Caco-2 (cell line): ENCODE measurements around the gene DCUN1D2. TPM values are rescaled to one million over a fixed set of nuclear protein-coding genes. Genes with fewer than 3 reads are reported as not detected.

Source experiments
- BruUV-seq: library from RNA; stranded (reverse); fragments of 400-500 nt; replicated peaks from 2 replicates; lab custom pipeline; 2021; lab: Mats Ljungman, UMichigan
- CTCF ChIA-PET: fragments of 300-600 bp; sonication (Branson Sonifier 250); formaldehyde crosslinking; loops from one replicate; lab custom pipeline; 2022; ENCODE audit warnings: antibody characterized with exemption; lab: Charles Lee
- POLR2A ChIA-PET: fragments of 300-600 bp; sonication (Branson Sonifier 250); formaldehyde crosslinking; loops from one replicate; lab custom pipeline; 2022; ENCODE audit warnings: antibody characterized with exemption; lab: Charles Lee
- DNase-seq, 2 experiments: peaks; one replicate each; pipeline versions ENCODE4 v3.0.0 to v3.0.0-alpha.2; 2020 to 2022
- H3K27me3 ChIP-seq: replicated peaks from 2 replicates; pipeline ENCODE4 v1.6.0; 2011; ENCODE audit warnings: low read length; ENCODE audit not compliant: control insufficient read depth, insufficient read depth
- H3K36me3 ChIP-seq: 2 replicates; pipeline ENCODE4 v1.5.1; 2011; ENCODE audit warnings: low read length; ENCODE audit not compliant: control insufficient read depth, insufficient read depth
- H3K4me1 ChIP-seq: fragments of 250-450 bp; sonication (Bioruptor Pico); 2 replicates; pipeline ENCODE4 v1.5.1; 2020; ENCODE audit warnings: mild to moderate bottlenecking
- H3K4me3 ChIP-seq: 2 replicates; pipeline ENCODE4 v1.5.1; 2011; ENCODE audit warnings: low read depth, mild to moderate bottlenecking, control low read depth, low read length
- H3K9me3 ChIP-seq: fragments of 250-450 bp; sonication (Bioruptor Pico); 2 replicates; pipeline ENCODE4 v1.5.1; 2020; ENCODE audit warnings: mild to moderate bottlenecking, moderate library complexity
- H3K27ac Mint-ChIP-seq: one replicate; pipeline ENCODE4 v1.8.0; 2022; ENCODE audit warnings: mixed read lengths; ENCODE audit not compliant: unreplicated experiment
- H3K27me3 Mint-ChIP-seq: one replicate; pipeline ENCODE4 v1.8.0; 2022; ENCODE audit warnings: mixed read lengths; ENCODE audit not compliant: insufficient read depth, unreplicated experiment
- H3K36me3 Mint-ChIP-seq: one replicate; pipeline ENCODE4 v1.8.0; 2022; ENCODE audit warnings: mild to moderate bottlenecking, mixed read lengths; ENCODE audit not compliant: insufficient read depth, unreplicated experiment
- H3K4me1 Mint-ChIP-seq: one replicate; pipeline ENCODE4 v1.8.0; 2022; ENCODE audit warnings: low read depth, mixed read lengths; ENCODE audit not compliant: unreplicated experiment
- H3K4me3 Mint-ChIP-seq: one replicate; pipeline ENCODE4 v1.8.0; 2022; ENCODE audit warnings: mild to moderate bottlenecking, moderate library complexity, mixed read lengths; ENCODE audit not compliant: unreplicated experiment
- H3K9me3 Mint-ChIP-seq: one replicate; pipeline ENCODE4 v1.8.0; 2022; ENCODE audit warnings: mixed read lengths; ENCODE audit not compliant: unreplicated experiment
- intact Hi-C: fragments of 100-400 bp; cut with micrococcal nuclease; formaldehyde crosslinking; loops from one replicate; pipeline ENCODE4 v1.10.0; 2022; ENCODE audit not compliant: unreplicated experiment
- total RNA-seq: library from RNA; stranded (reverse); gene quantifications from 2 replicates; pipeline ENCODE4 v1.2.3, GENCODE V29; 2022
- TF ChIP-seq, protein P1 (sequence below), 2 experiments: fragments of 200-600 bp in 1 of 2; IDR thresholded peaks; 1 replicate in 1 of 2; 2 replicates in 1 of 2; pipeline versions ENCODE4 v1.5.1 to v1.8.0; 2011 to 2022; ENCODE audit warnings: antibody characterized with exemption in 1 of 2, control low read depth in 1 of 2, inconsistent platforms in 1 of 2, low read depth in 1 of 2, low read length in 1 of 2, mild to moderate bottlenecking in 1 of 2, moderate library complexity in 1 of 2; ENCODE audit not compliant: insufficient read depth in 1 of 2, severe bottlenecking in 1 of 2, unreplicated experiment in 1 of 2

The DCUN1D2 gene
- total RNA-seq, 1 experiment from 2014 or later: 59.4 TPM

DNA sequence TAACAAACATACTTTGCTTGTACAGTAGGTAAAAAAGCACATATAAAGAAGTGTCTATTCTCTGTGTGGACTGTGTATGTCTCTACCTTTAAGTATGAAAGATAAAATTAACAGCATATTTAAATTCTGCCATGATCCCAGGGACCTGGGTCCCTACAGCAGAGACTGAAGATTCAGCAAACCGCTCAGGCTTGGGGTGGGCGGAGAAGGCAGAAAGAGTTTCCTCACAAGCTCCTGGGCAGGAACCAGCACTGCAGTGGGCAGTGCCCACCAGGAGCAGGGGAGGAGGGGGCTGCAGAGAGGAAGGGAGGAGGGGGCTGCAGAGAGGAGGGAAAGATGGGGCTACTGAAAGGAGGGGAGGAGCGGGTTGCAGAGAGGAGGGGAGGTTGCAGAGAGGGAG, 81.9 kb downstream of the DCUN1D2 start:
- Mint-ChIP-seq H3K36me3 (no peaks in the 10 kb centered on the region), H3K4me1 (peaks cover 11% of the 10 kb centered on the region), H3K27ac (no peak overlapping the region), H3K9me3 (no peaks in the 10 kb centered on the region), H3K27me3 (no peaks in the 10 kb centered on the region), H3K4me3 (no peak overlapping the region)
- TF ChIP-seq, protein P1, sequence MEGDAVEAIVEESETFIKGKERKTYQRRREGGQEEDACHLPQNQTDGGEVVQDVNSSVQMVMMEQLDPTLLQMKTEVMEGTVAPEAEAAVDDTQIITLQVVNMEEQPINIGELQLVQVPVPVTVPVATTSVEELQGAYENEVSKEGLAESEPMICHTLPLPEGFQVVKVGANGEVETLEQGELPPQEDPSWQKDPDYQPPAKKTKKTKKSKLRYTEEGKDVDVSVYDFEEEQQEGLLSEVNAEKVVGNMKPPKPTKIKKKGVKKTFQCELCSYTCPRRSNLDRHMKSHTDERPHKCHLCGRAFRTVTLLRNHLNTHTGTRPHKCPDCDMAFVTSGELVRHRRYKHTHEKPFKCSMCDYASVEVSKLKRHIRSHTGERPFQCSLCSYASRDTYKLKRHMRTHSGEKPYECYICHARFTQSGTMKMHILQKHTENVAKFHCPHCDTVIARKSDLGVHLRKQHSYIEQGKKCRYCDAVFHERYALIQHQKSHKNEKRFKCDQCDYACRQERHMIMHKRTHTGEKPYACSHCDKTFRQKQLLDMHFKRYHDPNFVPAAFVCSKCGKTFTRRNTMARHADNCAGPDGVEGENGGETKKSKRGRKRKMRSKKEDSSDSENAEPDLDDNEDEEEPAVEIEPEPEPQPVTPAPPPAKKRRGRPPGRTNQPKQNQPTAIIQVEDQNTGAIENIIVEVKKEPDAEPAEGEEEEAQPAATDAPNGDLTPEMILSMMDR (IDR thresholded peaks at IDR 0.05; ENCODE audit: insufficient read depth in 1 of 2, low read depth in 1 of 2, low read length in 1 of 2, severe bottlenecking in 1 of 2, unreplicated experiment in 1 of 2): no peak
- ChIA-PET CTCF (no interaction called here), POLR2A (no interaction called here)
- no peaks in the 10 kb centered on the region for H3K9me3 ChIP-seq
- no peak overlapping the region for H3K4me3 ChIP-seq
- H3K4me1 ChIP-seq: peaks cover 11% of the 10 kb centered on the region
- no TSS peak for BruUV-seq
- intact Hi-C loops: no loop called here
- no peaks in the 10 kb centered on the region for H3K36me3 ChIP-seq
- H3K27me3 ChIP-seq: no peaks in the 10 kb centered on the region
- DNase-seq: peak in 1 of 2 experiments; percentile 17

DNA sequence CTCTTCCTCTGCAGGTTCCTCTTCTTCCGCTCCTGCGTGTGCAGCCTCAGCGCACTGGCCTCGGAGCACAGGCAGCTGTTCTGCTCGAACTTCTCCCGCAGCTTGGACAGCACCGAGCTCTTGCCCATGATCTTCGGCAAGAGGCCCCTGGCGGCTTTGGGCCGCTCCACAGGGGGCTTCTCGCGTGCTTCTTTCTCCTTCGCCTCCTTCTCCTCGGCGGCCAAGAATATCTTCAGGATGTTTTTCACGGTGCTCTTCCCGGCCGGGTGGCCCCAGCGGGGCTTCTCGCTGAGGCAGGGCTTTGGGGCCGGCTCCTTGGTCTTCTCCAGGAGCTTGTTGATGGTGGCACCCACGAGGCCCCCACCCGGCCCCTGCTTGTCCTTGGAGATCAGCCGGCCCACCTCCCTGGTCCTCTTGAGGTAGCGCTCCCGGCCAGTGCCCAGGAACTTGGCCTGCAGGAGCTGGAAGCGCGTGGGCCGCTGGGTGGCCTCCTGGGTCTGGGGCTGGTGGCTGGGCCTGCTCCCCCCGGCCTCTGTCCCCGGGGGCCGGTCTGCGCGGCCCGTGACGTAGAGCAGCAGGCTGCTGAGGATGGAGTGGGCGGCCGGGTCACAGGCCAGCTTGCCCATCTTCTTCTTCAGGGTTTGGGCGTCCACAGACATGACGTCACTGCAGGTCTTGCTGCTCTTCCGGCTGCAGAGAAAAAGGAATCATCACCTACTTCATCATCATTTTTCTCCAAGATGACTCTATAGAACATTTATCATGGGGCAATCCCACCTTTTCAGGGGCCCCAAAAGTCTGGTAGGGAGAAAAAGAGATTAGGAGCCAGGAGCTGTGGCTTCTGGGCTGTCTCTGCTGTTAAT, 82.7 kb downstream of the DCUN1D2 start:
- Mint-ChIP-seq H3K9me3 (no peaks in the 10 kb centered on the region), H3K36me3 (no peaks in the 10 kb centered on the region), H3K4me3 (no peak overlapping the region), H3K4me1 (peaks cover 11% of the 10 kb centered on the region), H3K27me3 (no peaks in the 10 kb centered on the region), H3K27ac (no peak overlapping the region)
- Histone ChIP-seq H3K4me1 (peaks cover 11% of the 10 kb centered on the region), H3K36me3 (no peaks in the 10 kb centered on the region), H3K4me3 (no peak overlapping the region), H3K27me3 (no peaks in the 10 kb centered on the region), H3K9me3 (no peaks in the 10 kb centered on the region)
- BruUV-seq: no TSS peak
- DNase-seq: peak in 1 of 2 experiments; percentile 28
- intact Hi-C loops: no loop called here
- TF ChIP-seq, protein P1 (IDR thresholded peaks at IDR 0.05; ENCODE audit: insufficient read depth in 1 of 2, low read depth in 1 of 2, low read length in 1 of 2, severe bottlenecking in 1 of 2, unreplicated experiment in 1 of 2): no peak
- ChIA-PET CTCF (no interaction called here), POLR2A (no interaction called here)

DNA sequence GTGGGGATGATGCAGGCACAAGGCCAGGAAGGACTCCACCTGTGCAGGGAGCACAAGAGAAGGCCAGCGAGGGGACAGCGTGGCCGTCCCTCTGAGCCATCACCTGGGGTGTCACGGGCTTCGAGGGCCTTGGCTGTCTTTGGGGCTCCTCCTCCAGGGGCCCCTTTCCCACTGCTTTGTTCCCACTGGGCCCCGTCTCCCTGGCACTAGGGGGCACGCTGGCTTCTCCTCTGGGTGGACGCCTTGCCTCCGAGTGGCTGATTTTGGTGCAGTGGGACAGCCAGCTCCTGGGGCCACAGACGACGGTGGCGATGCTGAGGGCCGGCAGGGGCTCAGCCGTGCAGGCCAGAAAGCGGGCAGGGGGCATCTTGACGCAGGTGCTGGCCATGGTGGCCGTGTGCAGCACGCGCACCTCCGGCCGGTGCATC, 83.4 kb downstream of the DCUN1D2 start:
- Histone ChIP-seq H3K36me3 (no peaks in the 10 kb centered on the region), H3K4me3 (no peak overlapping the region), H3K9me3 (no peaks in the 10 kb centered on the region), H3K27me3 (no peaks in the 10 kb centered on the region), H3K4me1 (peaks cover 11% of the 10 kb centered on the region)
- Mint-ChIP-seq H3K4me3 (no peak overlapping the region), H3K9me3 (no peaks in the 10 kb centered on the region), H3K4me1 (peaks cover 11% of the 10 kb centered on the region), H3K27me3 (no peaks in the 10 kb centered on the region), H3K36me3 (no peaks in the 10 kb centered on the region), H3K27ac (no peak overlapping the region)
- ChIA-PET POLR2A (no interaction called here), CTCF (no interaction called here)
- no TSS peak for BruUV-seq
- peak in 1 of 2 experiments; percentile 26 for DNase-seq
- intact Hi-C loops: no loop called here
- TF ChIP-seq, protein P1 (IDR thresholded peaks at IDR 0.05; ENCODE audit: insufficient read depth in 1 of 2, low read depth in 1 of 2, low read length in 1 of 2, severe bottlenecking in 1 of 2, unreplicated experiment in 1 of 2): no peak
